GM23338 (cell line): Measurements from ENCODE around the gene SETBP1. TPM values are rescaled to one million over a fixed set of nuclear protein-coding genes. Genes with fewer than 3 reads are reported as not detected.
A peak's percentile ranks its signal among the peaks of the same experiment; 100 is the strongest.

ENCODE experiments used
- ATAC-seq: fragments of 200-7000 bp; cut with Tn5 transposase; 3 replicates; pipeline ENCODE4 v1.9.1; 2020
- DNase-seq: peaks from one replicate; pipeline ENCODE4 v3.0.0-alpha.2; 2015; ENCODE audit warnings: low spot score
- H2AFZ ChIP-seq: fragments of 200-600 bp; sonication (generic); 2 replicates; pipeline ENCODE4 v1.8.0; 2016; ENCODE audit warnings: antibody characterized with exemption, mild to moderate bottlenecking, moderate library complexity
- H3F3A ChIP-seq: fragments of 200-600 bp; sonication (generic); replicated peaks from 2 replicates; pipeline ENCODE4 v1.8.0; 2017; ENCODE audit warnings: antibody characterized with exemption, mixed run types, low read depth
- H3K27ac ChIP-seq: fragments of 200-600 bp; sonication (generic); 2 replicates; pipeline ENCODE4 v1.6.1; 2016; ENCODE audit warnings: low read depth
- H3K27me3 ChIP-seq: fragments of 200-600 bp; sonication (generic); 2 replicates; pipeline ENCODE4 v1.8.0; 2016; ENCODE audit warnings: mild to moderate bottlenecking, mixed run types, moderate library complexity; ENCODE audit not compliant: insufficient read depth
- H3K36me3 ChIP-seq: fragments of 200-600 bp; sonication (generic); 2 replicates; pipeline ENCODE4 v1.8.0; 2016; ENCODE audit warnings: mild to moderate bottlenecking; ENCODE audit not compliant: insufficient read depth
- H3K4me1 ChIP-seq: fragments of 200-600 bp; sonication (generic); 2 replicates; pipeline ENCODE4 v1.8.0; 2016; ENCODE audit warnings: mild to moderate bottlenecking, moderate library complexity; ENCODE audit not compliant: insufficient read depth
- H3K4me2 ChIP-seq: fragments of 200-600 bp; sonication (generic); 2 replicates; pipeline ENCODE4 v1.7.1; 2017; ENCODE audit warnings: mixed run types
- H3K4me3 ChIP-seq: fragments of 200-600 bp; sonication (generic); 2 replicates; pipeline ENCODE4 v1.6.1; 2016; ENCODE audit warnings: mixed run types
- H3K79me2 ChIP-seq: fragments of 200-600 bp; sonication (generic); replicated peaks from 2 replicates; pipeline ENCODE4 v1.8.0; 2017; ENCODE audit warnings: mild to moderate bottlenecking; ENCODE audit not compliant: insufficient read depth
- H3K9me2 ChIP-seq: fragments of 200-600 bp; sonication (generic); 2 replicates; pipeline ENCODE4 v1.8.0; 2017; ENCODE audit not compliant: insufficient read depth
- H4K20me1 ChIP-seq: fragments of 200-600 bp; sonication (generic); replicated peaks from 2 replicates; pipeline ENCODE4 v1.8.0; 2017; ENCODE audit warnings: mild to moderate bottlenecking; ENCODE audit not compliant: insufficient read depth
- H3K27ac Mint-ChIP-seq: 2 replicates; pipeline ENCODE4 v1.8.0; 2020; ENCODE audit warnings: inconsistent platforms, mild to moderate bottlenecking, moderate library complexity, mixed read lengths
- H3K27me3 Mint-ChIP-seq: 3 replicates; pipeline ENCODE4 v1.8.0; 2022; ENCODE audit warnings: low read depth, mild to moderate bottlenecking, moderate library complexity, mixed read lengths, inconsistent platforms; ENCODE audit not compliant: insufficient read depth, poor library complexity
- H3K36me3 Mint-ChIP-seq: 3 replicates; pipeline ENCODE4 v1.8.0; 2021; ENCODE audit warnings: low read depth, mild to moderate bottlenecking, inconsistent platforms, moderate library complexity, mixed read lengths
- H3K4me1 Mint-ChIP-seq: 3 replicates; pipeline ENCODE4 v1.8.0; 2020; ENCODE audit warnings: mild to moderate bottlenecking, inconsistent platforms, mixed read lengths
- H3K4me3 Mint-ChIP-seq: 3 replicates; pipeline ENCODE4 v1.8.0; 2021; ENCODE audit warnings: moderate library complexity, mild to moderate bottlenecking, inconsistent platforms, mixed read lengths
- H3K9me3 Mint-ChIP-seq: 3 replicates; pipeline ENCODE4 v1.8.0; 2020; ENCODE audit warnings: moderate library complexity, mild to moderate bottlenecking, inconsistent platforms, mixed read lengths
- EZH2 ChIP-seq: fragments of 200-600 bp; sonication (generic); IDR thresholded peaks from one replicate; pipeline ENCODE4 v1.8.0; 2017; ENCODE audit warnings: antibody characterized with exemption, mild to moderate bottlenecking, low read depth; ENCODE audit not compliant: unreplicated experiment
- EZH2phosphoT487 ChIP-seq: fragments of 200-600 bp; sonication (generic); IDR thresholded peaks from one replicate; pipeline ENCODE4 v1.8.1; 2018; ENCODE audit warnings: antibody characterized with exemption; ENCODE audit not compliant: unreplicated experiment
- JUNB ChIP-seq: IDR thresholded peaks from one replicate; pipeline ENCODE4 v1.6.1; 2016; ENCODE audit warnings: antibody characterized with exemption; ENCODE audit not compliant: unreplicated experiment
- NANOG ChIP-seq: IDR thresholded peaks from 2 replicates; pipeline ENCODE4 v1.6.1; 2016; ENCODE audit warnings: antibody characterized with exemption, borderline replicate concordance
- POLR2AphosphoS5 ChIP-seq: IDR thresholded peaks from 2 replicates; pipeline ENCODE4 v1.6.1; 2016; ENCODE audit warnings: antibody characterized with exemption, low read depth
- STAT1 ChIP-seq: IDR thresholded peaks from one replicate; pipeline ENCODE4 v1.6.1; 2016; ENCODE audit warnings: antibody characterized with exemption; ENCODE audit not compliant: unreplicated experiment
- ZNF114 ChIP-seq: fragments of 250-450 bp; sonication (Bioruptor Pico); IDR thresholded peaks from 2 replicates; pipeline ENCODE4 v1.5.0; 2020; ENCODE audit warnings: mild to moderate bottlenecking, moderate library complexity
- ZNF331 ChIP-seq: fragments of 250-450 bp; sonication (Bioruptor Pico); IDR thresholded peaks from 2 replicates; pipeline ENCODE4 v1.5.0; 2020; ENCODE audit warnings: low read depth, mild to moderate bottlenecking, moderate library complexity
- polyA plus RNA-seq: library from polyadenylated mRNA; unstranded; fragments of >200 nt; fragmentation: Nextera tagmentation; extraction: Ambion mirVana; gene quantifications from 2 replicates; pipeline ENCODE4 v1.2.1, GENCODE V29; 2016
- total RNA-seq: library from RNA; depleted of rRNA; stranded (reverse); fragments of >200 nt; shearing (Covaris generic); gene quantifications from 2 replicates; pipeline ENCODE4 v1.2.3, GENCODE V29; 2014
- TF ChIP-seq, protein P1 (sequence below): IDR thresholded peaks from 2 replicates; pipeline ENCODE4 v1.6.1; 2016; ENCODE audit warnings: antibody characterized with exemption
- TF ChIP-seq, protein P2 (sequence below): fragments of 250-450 bp; sonication (Bioruptor Pico); IDR thresholded peaks from 2 replicates; pipeline ENCODE4 v1.5.0; 2020; ENCODE audit warnings: mild to moderate bottlenecking, moderate library complexity
- TF ChIP-seq, protein P3 (sequence below), 2 experiments: fragments of 200-600 bp in 1 of 2; sonication (generic) in 1 of 2; conservative IDR thresholded peaks; 2 replicates each; pipeline versions ENCODE4 v1.5.1 to v1.6.1; 2016 to 2017; ENCODE audit warnings: antibody characterized with exemption in 2 of 2, low read depth in 2 of 2, mild to moderate bottlenecking in 2 of 2, moderate library complexity in 1 of 2

The SETBP1 gene
- total and polyA plus RNA-seq, 2 experiments from 2014 or later = 1.6 to 5.5 TPM

DNA sequence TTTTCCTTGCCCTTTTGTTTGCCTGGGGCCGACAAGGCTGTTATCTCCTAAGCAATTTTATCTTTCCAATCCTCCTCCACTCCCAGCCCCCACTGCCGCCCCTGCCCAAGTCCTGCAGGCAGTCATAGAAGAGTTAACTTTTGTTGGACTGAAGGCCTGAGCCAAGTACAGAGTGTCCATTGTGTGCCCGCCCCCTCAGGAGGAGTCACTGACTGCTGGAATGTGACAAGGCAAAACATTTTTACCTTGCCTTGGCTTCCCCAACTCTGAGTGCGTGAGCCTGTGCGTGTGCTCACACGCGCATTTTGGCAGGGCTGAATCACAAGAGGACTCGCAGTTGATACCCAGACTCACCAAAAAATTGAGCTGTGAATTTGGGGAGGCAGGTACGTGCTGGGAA, 16.2 kb downstream of the SETBP1 start:
- DNase-seq = no peak
- ATAC-seq = peak; percentile 84
- Mint-ChIP-seq H3K9me3 (peaks cover 3% of the 10 kb centered on the region; the same call in 1 of the 3 replicates), H3K4me1 (peaks cover 48% of the 10 kb centered on the region), H3K27ac (peak overlapping the region; percentile 55; the same call in 1 of the 2 replicates), H3K27me3 (no peaks in the 10 kb centered on the region), H3K4me3 (peak overlapping the region; percentile 8; the same call in 1 of the 3 replicates), H3K36me3 (peaks cover 7% of the 10 kb centered on the region; the same call in 2 of the 3 replicates)
- Histone ChIP-seq H3F3A (no peaks in the 10 kb centered on the region), H3K4me3 (0 out of 2 replicates have a peak overlapping the region, but pooled peaks have one; percentile 21), H2AFZ (peak overlapping the region; percentile 83), H3K27ac (peak overlapping the region; percentile 80; the same call in 1 of the 2 replicates), H3K79me2 (peaks cover 7% of the 10 kb centered on the region; the same call in 1 of the 2 replicates), H3K9me2 (no peaks in the 10 kb centered on the region; the same call in 1 of the 2 replicates), H3K27me3 (no peaks in the 10 kb centered on the region), H4K20me1 (no peaks in the 10 kb centered on the region), H3K4me1 (peaks cover 28% of the 10 kb centered on the region), H3K36me3 (no peaks in the 10 kb centered on the region), H3K4me2 (peak overlapping the region; percentile 65)
- TF ChIP-seq ZNF331 = no peak
- no peak for TF ChIP-seq EZH2phosphoT487
- no peak for TF ChIP-seq STAT1
- TF ChIP-seq, protein P1, sequence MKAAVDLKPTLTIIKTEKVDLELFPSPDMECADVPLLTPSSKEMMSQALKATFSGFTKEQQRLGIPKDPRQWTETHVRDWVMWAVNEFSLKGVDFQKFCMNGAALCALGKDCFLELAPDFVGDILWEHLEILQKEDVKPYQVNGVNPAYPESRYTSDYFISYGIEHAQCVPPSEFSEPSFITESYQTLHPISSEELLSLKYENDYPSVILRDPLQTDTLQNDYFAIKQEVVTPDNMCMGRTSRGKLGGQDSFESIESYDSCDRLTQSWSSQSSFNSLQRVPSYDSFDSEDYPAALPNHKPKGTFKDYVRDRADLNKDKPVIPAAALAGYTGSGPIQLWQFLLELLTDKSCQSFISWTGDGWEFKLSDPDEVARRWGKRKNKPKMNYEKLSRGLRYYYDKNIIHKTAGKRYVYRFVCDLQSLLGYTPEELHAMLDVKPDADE = no peak
- TF ChIP-seq EZH2 = no peak
- TF ChIP-seq POLR2AphosphoS5 = no peak
- no peak for TF ChIP-seq JUNB
- no peak for TF ChIP-seq NANOG
- TF ChIP-seq, protein P2, sequence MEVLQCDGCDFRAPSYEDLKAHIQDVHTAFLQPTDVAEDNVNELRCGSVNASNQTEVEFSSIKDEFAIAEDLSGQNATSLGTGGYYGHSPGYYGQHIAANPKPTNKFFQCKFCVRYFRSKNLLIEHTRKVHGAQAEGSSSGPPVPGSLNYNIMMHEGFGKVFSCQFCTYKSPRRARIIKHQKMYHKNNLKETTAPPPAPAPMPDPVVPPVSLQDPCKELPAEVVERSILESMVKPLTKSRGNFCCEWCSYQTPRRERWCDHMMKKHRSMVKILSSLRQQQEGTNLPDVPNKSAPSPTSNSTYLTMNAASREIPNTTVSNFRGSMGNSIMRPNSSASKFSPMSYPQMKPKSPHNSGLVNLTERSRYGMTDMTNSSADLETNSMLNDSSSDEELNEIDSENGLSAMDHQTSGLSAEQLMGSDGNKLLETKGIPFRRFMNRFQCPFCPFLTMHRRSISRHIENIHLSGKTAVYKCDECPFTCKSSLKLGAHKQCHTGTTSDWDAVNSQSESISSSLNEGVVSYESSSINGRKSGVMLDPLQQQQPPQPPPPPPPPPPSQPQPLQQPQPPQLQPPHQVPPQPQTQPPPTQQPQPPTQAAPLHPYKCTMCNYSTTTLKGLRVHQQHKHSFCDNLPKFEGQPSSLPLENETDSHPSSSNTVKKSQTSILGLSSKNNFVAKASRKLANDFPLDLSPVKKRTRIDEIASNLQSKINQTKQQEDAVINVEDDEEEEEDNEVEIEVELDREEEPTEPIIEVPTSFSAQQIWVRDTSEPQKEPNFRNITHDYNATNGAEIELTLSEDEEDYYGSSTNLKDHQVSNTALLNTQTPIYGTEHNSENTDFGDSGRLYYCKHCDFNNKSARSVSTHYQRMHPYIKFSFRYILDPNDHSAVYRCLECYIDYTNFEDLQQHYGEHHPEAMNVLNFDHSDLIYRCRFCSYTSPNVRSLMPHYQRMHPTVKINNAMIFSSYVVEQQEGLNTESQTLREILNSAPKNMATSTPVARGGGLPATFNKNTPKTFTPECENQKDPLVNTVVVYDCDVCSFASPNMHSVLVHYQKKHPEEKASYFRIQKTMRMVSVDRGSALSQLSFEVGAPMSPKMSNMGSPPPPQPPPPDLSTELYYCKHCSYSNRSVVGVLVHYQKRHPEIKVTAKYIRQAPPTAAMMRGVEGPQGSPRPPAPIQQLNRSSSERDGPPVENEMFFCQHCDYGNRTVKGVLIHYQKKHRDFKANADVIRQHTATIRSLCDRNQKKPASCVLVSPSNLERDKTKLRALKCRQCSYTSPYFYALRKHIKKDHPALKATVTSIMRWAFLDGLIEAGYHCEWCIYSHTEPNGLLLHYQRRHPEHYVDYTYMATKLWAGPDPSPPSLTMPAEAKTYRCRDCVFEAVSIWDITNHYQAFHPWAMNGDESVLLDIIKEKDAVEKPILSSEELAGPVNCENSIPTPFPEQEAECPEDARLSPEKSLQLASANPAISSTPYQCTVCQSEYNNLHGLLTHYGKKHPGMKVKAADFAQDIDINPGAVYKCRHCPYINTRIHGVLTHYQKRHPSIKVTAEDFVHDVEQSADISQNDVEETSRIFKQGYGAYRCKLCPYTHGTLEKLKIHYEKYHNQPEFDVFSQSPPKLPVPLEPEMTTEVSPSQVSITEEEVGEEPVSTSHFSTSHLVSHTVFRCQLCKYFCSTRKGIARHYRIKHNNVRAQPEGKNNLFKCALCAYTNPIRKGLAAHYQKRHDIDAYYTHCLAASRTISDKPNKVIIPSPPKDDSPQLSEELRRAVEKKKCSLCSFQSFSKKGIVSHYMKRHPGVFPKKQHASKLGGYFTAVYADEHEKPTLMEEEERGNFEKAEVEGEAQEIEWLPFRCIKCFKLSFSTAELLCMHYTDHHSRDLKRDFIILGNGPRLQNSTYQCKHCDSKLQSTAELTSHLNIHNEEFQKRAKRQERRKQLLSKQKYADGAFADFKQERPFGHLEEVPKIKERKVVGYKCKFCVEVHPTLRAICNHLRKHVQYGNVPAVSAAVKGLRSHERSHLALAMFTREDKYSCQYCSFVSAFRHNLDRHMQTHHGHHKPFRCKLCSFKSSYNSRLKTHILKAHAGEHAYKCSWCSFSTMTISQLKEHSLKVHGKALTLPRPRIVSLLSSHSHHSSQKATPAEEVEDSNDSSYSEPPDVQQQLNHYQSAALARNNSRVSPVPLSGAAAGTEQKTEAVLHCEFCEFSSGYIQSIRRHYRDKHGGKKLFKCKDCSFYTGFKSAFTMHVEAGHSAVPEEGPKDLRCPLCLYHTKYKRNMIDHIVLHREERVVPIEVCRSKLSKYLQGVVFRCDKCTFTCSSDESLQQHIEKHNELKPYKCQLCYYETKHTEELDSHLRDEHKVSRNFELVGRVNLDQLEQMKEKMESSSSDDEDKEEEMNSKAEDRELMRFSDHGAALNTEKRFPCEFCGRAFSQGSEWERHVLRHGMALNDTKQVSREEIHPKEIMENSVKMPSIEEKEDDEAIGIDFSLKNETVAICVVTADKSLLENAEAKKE (CRISPR knock-in tag) = no peak
- TF ChIP-seq, protein P3, sequence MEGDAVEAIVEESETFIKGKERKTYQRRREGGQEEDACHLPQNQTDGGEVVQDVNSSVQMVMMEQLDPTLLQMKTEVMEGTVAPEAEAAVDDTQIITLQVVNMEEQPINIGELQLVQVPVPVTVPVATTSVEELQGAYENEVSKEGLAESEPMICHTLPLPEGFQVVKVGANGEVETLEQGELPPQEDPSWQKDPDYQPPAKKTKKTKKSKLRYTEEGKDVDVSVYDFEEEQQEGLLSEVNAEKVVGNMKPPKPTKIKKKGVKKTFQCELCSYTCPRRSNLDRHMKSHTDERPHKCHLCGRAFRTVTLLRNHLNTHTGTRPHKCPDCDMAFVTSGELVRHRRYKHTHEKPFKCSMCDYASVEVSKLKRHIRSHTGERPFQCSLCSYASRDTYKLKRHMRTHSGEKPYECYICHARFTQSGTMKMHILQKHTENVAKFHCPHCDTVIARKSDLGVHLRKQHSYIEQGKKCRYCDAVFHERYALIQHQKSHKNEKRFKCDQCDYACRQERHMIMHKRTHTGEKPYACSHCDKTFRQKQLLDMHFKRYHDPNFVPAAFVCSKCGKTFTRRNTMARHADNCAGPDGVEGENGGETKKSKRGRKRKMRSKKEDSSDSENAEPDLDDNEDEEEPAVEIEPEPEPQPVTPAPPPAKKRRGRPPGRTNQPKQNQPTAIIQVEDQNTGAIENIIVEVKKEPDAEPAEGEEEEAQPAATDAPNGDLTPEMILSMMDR (conservative IDR thresholded peaks at IDR 0.05; ENCODE audit: low read depth in 2 of 2) = no peak
- TF ChIP-seq ZNF114 (CRISPR knock-in tag) = no peak
